Stimulated activated CD4-positive, alpha-beta T cell treated with anti-CD3 and anti-CD28 coated beads, Interleukin-15, amount 100 ng/mL, for 48 hours (primary cell): ENCODE results near the gene LAS1L.
"Not testable (repeated sequence)": the region's sequence is repeated elsewhere in the genome, so short reads cannot be mapped to it uniquely, and the experiment has no call there.

Experiments used
- DNase-seq, 2 donors: peaks; one replicate each; pipeline ENCODE4 v3.0.0-alpha.2; 2020; ENCODE audit warnings: low read depth in 2 of 2

LAS1L gene

GRCh38 chrX:65517923-65518322, 16.7 kb downstream of the LAS1L start:
- DNase-seq, result no peak

- no peak for DNase-seq
These were observed 17.8 kb downstream of the LAS1L start for GRCh38 chrX:65516756-65517155.

- DNase-seq, result no peak
These were observed 21.0 kb downstream of the LAS1L start for GRCh38 chrX:65513610-65514009.

- no peak for DNase-seq
These were observed 25.2 kb downstream of the LAS1L start for GRCh38 chrX:65509400-65509799.

- DNase-seq, result no peak
These were observed 25.7 kb downstream of the LAS1L start for GRCh38 chrX:65508851-65509250.

- no peak for DNase-seq
These were observed 32.0 kb downstream of the LAS1L start for GRCh38 chrX:65502618-65503017.

- no peak for DNase-seq
These were observed 41.2 kb downstream of the LAS1L start for GRCh38 chrX:65493431-65493830.

- DNase-seq, result no peak
These were observed 43.0 kb downstream of the LAS1L start for GRCh38 chrX:65491620-65492019.

GRCh38 chrX:65488495-65488894, 46.1 kb downstream of the LAS1L start:
- no peak for DNase-seq

- no peak for DNase-seq
These were observed 53.6 kb downstream of the LAS1L start for GRCh38 chrX:65480960-65481359.

GRCh38 chrX:65479102-65479501, 55.5 kb downstream of the LAS1L start:
- not testable (repeated sequence) for DNase-seq

GRCh38 chrX:65476564-65476963, 58.0 kb downstream of the LAS1L start:
- no peak for DNase-seq

- DNase-seq, result no peak
These were observed 71.0 kb downstream of the LAS1L start for GRCh38 chrX:65463550-65463949.
